PC-3 (cell line): Measurements from ENCODE around the gene PTPRF. TPM values are rescaled to one million over a fixed set of nuclear protein-coding genes. Genes with fewer than 3 reads are reported as not detected.

Experiments
- ATAC-seq: fragments of 200-7000 bp; cut with Tn5 transposase; 2 replicates; pipeline ENCODE4 v1.9.1; 2020; ENCODE audit warnings: mild to moderate bottlenecking, moderate library complexity
- BruUV-seq: library from RNA; stranded (reverse); fragments of 400-500 nt; replicated peaks from 2 replicates; lab custom pipeline; 2021; lab: Mats Ljungman, UMichigan
- CTCF ChIA-PET: fragments of 300-600 bp; sonication (Branson Sonifier 250); formaldehyde crosslinking; loops from one replicate; lab custom pipeline; 2022; ENCODE audit warnings: antibody characterized with exemption; lab: Charles Lee
- POLR2A ChIA-PET: fragments of 300-600 bp; sonication (Branson Sonifier 250); formaldehyde crosslinking; loops from one replicate; lab custom pipeline; 2022; ENCODE audit warnings: antibody characterized with exemption; ENCODE audit not compliant: unreplicated experiment; lab: Charles Lee
- DNase-seq: peaks from one replicate; pipeline ENCODE4 v3.0.0-alpha.2; 2015
- H2AFZ ChIP-seq: fragments of 300-600 bp; sonication (generic); 2 replicates; pipeline ENCODE4 v1.6.0; 2016; ENCODE audit warnings: antibody characterized with exemption, low read length
- H3F3A ChIP-seq: fragments of 300-600 bp; sonication (generic); one replicate; pipeline ENCODE4 v1.6.0; 2017; ENCODE audit warnings: antibody characterized with exemption, low read length, control low read depth, mild to moderate bottlenecking; ENCODE audit not compliant: unreplicated experiment
- H3K27ac ChIP-seq: fragments of 300-600 bp; sonication (generic); 2 replicates; pipeline ENCODE4 v1.5.1; 2016; ENCODE audit warnings: mild to moderate bottlenecking, low read length
- H3K27me3 ChIP-seq: fragments of 300-600 bp; sonication (generic); 2 replicates; pipeline ENCODE4 v1.6.1; 2016; ENCODE audit warnings: low read length, mixed read lengths
- H3K36me3 ChIP-seq: fragments of 300-600 bp; sonication (generic); 2 replicates; pipeline ENCODE4 v1.6.1; 2016; ENCODE audit warnings: low read depth, mixed run types, low read length, mixed read lengths
- H3K4me1 ChIP-seq: fragments of 300-600 bp; sonication (generic); 2 replicates; pipeline ENCODE4 v1.5.1; 2016; ENCODE audit warnings: low read length; ENCODE audit not compliant: insufficient read depth
- H3K4me2 ChIP-seq: fragments of 300-600 bp; sonication (generic); 2 replicates; pipeline ENCODE4 v1.6.0; 2016; ENCODE audit warnings: low read length
- H3K4me3 ChIP-seq: fragments of 300-600 bp; sonication (generic); 2 replicates; pipeline ENCODE4 v1.5.1; 2016; ENCODE audit warnings: mild to moderate bottlenecking, low read length, mixed read lengths
- H3K79me2 ChIP-seq: fragments of 300-600 bp; sonication (generic); 2 replicates; pipeline ENCODE4 v1.6.1; 2017; ENCODE audit warnings: low read length, mixed read lengths
- H3K9ac ChIP-seq: fragments of 300-600 bp; sonication (generic); 2 replicates; pipeline ENCODE4 v1.6.0; 2016; ENCODE audit warnings: mild to moderate bottlenecking, low read length
- H3K9me2 ChIP-seq: fragments of 300-600 bp; sonication (generic); replicated peaks from 2 replicates; pipeline ENCODE4 v1.6.1; 2016; ENCODE audit warnings: mixed run types, low read length, mixed read lengths
- H3K9me3 ChIP-seq: fragments of 300-600 bp; sonication (generic); 2 replicates; pipeline ENCODE4 v1.6.1; 2016; ENCODE audit warnings: low read length, mixed read lengths
- H4K20me1 ChIP-seq: fragments of 300-600 bp; sonication (generic); 2 replicates; pipeline ENCODE4 v1.6.1; 2016; ENCODE audit warnings: low read length, mixed read lengths
- EZH2 ChIP-seq: fragments of 300-600 bp; sonication (generic); IDR thresholded peaks from one replicate; pipeline ENCODE4 v1.6.1; 2017; ENCODE audit warnings: antibody characterized with exemption, mild to moderate bottlenecking, low read length; ENCODE audit not compliant: unreplicated experiment
- EZH2phosphoT487 ChIP-seq: fragments of 300-600 bp; sonication (generic); IDR thresholded peaks from 2 replicates; pipeline ENCODE4 v1.6.1; 2018; ENCODE audit warnings: mild to moderate bottlenecking, antibody characterized with exemption, low read length, borderline replicate concordance
- intact Hi-C: fragments of 100-400 bp; cut with micrococcal nuclease; formaldehyde crosslinking; loops from 2 replicates; pipeline ENCODE4 v1.9.0; 2023
- total RNA-seq: library from RNA; depleted of rRNA; stranded (reverse); fragments of >200 nt; gene quantifications from 2 replicates; pipeline ENCODE4 v1.2.3, GENCODE V29; 2014
- TF ChIP-seq, protein P1 (sequence below): fragments of 300-600 bp; sonication (generic); conservative IDR thresholded peaks from 2 replicates; pipeline ENCODE4 v1.5.1; 2017; ENCODE audit warnings: antibody characterized with exemption, low read depth, mild to moderate bottlenecking, low read length

The PTPRF gene
- total RNA-seq, 1 experiment from 2014 or later, result 67.4 TPM

DNA sequence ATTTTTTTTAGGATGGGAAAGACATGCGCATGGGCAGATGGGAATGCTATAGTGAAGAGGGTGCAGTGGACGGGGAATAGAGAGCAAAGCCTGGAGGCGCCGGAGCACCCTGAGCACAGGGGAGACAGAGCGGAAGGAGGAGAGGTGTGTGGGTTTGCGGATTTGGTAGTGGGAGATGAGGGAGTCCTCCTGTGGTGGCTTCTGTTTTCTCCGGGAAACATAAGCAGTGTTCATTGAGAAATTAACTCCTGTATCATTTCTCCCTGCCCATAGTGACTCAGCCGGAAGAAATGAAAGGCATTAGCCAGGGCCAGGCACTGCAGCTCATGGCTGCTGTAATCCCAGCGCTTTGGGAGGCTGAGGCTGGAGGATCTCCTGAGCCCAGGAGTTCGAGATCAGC, 4.7 kb upstream of the PTPRF start:
- Histone ChIP-seq H3K4me2 (no peak overlapping the region), H3K4me3 (no peak overlapping the region), H3K9me3 (no peaks in the 10 kb centered on the region), H3K27me3 (no peaks in the 10 kb centered on the region), H3F3A (no peaks in the 10 kb centered on the region), H3K36me3 (no peaks in the 10 kb centered on the region), H4K20me1 (no peaks in the 10 kb centered on the region), H3K4me1 (peaks cover 41% of the 10 kb centered on the region), H3K27ac (0 out of 2 replicates have a peak overlapping the region, but pooled peaks have one; percentile 21), H3K9ac (no peak overlapping the region), H2AFZ (no peak overlapping the region), H3K79me2 (no peaks in the 10 kb centered on the region), H3K9me2 (no peaks in the 10 kb centered on the region)
- no TSS peak for BruUV-seq
- CTCF ChIA-PET, result no interaction called here
- POLR2A ChIA-PET, result no interaction called here
- TF ChIP-seq, protein P1, sequence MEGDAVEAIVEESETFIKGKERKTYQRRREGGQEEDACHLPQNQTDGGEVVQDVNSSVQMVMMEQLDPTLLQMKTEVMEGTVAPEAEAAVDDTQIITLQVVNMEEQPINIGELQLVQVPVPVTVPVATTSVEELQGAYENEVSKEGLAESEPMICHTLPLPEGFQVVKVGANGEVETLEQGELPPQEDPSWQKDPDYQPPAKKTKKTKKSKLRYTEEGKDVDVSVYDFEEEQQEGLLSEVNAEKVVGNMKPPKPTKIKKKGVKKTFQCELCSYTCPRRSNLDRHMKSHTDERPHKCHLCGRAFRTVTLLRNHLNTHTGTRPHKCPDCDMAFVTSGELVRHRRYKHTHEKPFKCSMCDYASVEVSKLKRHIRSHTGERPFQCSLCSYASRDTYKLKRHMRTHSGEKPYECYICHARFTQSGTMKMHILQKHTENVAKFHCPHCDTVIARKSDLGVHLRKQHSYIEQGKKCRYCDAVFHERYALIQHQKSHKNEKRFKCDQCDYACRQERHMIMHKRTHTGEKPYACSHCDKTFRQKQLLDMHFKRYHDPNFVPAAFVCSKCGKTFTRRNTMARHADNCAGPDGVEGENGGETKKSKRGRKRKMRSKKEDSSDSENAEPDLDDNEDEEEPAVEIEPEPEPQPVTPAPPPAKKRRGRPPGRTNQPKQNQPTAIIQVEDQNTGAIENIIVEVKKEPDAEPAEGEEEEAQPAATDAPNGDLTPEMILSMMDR, result no peak
- TF ChIP-seq EZH2phosphoT487 (no peak), EZH2 (no peak)
- DNase-seq (peak; percentile 71), ATAC-seq (no peak)
- intact Hi-C loops, result loop anchor here (5.0 kb wide), 1 partner anchor 299 kb away; no protein-coding TSS in a partner anchor

DNA sequence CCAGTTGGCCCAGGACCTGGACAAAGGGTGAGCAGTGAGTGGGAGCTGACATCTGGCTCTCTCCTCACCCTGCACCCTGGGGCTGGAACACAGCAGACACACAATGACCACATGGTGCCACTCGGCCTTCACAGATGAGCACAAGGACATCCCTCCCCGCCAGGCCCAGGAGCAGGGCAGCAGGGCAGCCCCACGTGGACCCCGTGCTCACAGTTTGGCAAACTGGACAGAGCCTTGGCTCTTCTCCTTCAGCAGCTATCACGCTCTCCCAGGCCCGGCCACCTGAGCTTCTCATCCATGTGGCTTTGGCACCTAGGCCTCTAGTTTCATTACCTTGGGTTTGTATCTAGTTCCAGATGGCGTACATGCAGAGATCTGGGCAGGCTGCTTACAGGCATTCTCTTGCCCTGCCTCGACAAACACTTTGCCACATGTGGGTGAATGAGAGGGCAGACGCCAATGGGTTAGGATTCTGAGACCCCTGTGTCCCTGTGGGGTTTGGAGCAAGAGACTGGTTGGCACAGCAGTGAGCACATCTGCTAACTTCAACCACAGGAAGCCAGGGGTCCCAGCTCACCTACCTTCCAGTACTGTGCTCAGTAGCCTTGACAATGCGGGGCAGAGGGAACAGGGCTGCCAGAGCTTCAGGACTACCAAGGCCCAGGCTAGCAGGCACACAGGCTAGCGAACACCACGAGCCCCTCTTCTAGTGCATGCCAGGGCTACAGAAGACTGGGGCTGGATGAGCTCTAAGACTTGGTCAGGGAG, 3.4 kb upstream of the PTPRF start:
- Histone ChIP-seq H3K4me2 (no peak overlapping the region), H4K20me1 (no peaks in the 10 kb centered on the region), H3K27ac (no peak overlapping the region), H3K4me1 (peaks cover 45% of the 10 kb centered on the region), H2AFZ (no peak overlapping the region), H3K4me3 (no peak overlapping the region), H3F3A (no peaks in the 10 kb centered on the region), H3K27me3 (no peaks in the 10 kb centered on the region), H3K36me3 (no peaks in the 10 kb centered on the region), H3K79me2 (peaks cover 9% of the 10 kb centered on the region), H3K9me3 (no peaks in the 10 kb centered on the region), H3K9me2 (no peaks in the 10 kb centered on the region), H3K9ac (no peak overlapping the region)
- BruUV-seq, result no TSS peak
- no peak for ATAC-seq
- ChIA-PET POLR2A (no interaction called here), CTCF (no interaction called here)
- DNase-seq, result no peak
- TF ChIP-seq EZH2phosphoT487, result no peak
- intact Hi-C loops, result loop anchor here (5.0 kb wide), 1 partner anchor 300 kb away; no protein-coding TSS in a partner anchor

GRCh38 chr1:43529206-43529731, 1.4 kb upstream of the PTPRF start:
- DNase-seq (peak; percentile 91), ATAC-seq (peak; percentile 60)
- TF ChIP-seq EZH2phosphoT487, result no peak
- TF ChIP-seq, protein P1, result peak; percentile 97
- Histone ChIP-seq H3K4me2 (peak overlapping the region; percentile 46; the same call in 1 of the 2 replicates), H3K27ac (no peak overlapping the region), H3K9me3 (no peaks in the 10 kb centered on the region), H3K27me3 (no peaks in the 10 kb centered on the region), H3F3A (no peaks in the 10 kb centered on the region), H3K9ac (no peak overlapping the region), H4K20me1 (0 out of 2 replicates have a peak, but pooled peaks cover 7% of the 10 kb centered on the region), H2AFZ (peak overlapping the region; percentile 54; the same call in 1 of the 2 replicates), H3K4me1 (peaks cover 49% of the 10 kb centered on the region), H3K36me3 (no peaks in the 10 kb centered on the region), H3K4me3 (no peak overlapping the region), H3K79me2 (peaks cover 28% of the 10 kb centered on the region), H3K9me2 (no peaks in the 10 kb centered on the region)
- intact Hi-C loops, result loop anchor here (1.0 to 5.0 kb wide), 6 partner anchors 53 to 406 kb away; partner anchors contain the start of gene KDM4A
- CTCF ChIA-PET, result interaction anchor here (1.0 kb wide), 1 partner anchor 124 kb away, joined by 4 read pairs; no protein-coding TSS in a partner anchor
- BruUV-seq, result no TSS peak
- POLR2A ChIA-PET, result no interaction called here
